PC-3 (cell line): ENCODE results near the gene MAF. TPM values are rescaled to one million over a fixed set of nuclear protein-coding genes. Genes with fewer than 3 reads are reported as not detected.

Experiments
- ATAC-seq: fragments of 200-7000 bp; cut with Tn5 transposase; 2 replicates; pipeline ENCODE4 v1.9.1; 2020; ENCODE audit warnings: mild to moderate bottlenecking, moderate library complexity
- BruUV-seq: library from RNA; stranded (reverse); fragments of 400-500 nt; replicated peaks from 2 replicates; lab custom pipeline; 2021; lab: Mats Ljungman, UMichigan
- CTCF ChIA-PET: fragments of 300-600 bp; sonication (Branson Sonifier 250); formaldehyde crosslinking; loops from one replicate; lab custom pipeline; 2022; ENCODE audit warnings: antibody characterized with exemption; lab: Charles Lee
- POLR2A ChIA-PET: fragments of 300-600 bp; sonication (Branson Sonifier 250); formaldehyde crosslinking; loops from one replicate; lab custom pipeline; 2022; ENCODE audit warnings: antibody characterized with exemption; ENCODE audit not compliant: unreplicated experiment; lab: Charles Lee
- DNase-seq: peaks from one replicate; pipeline ENCODE4 v3.0.0-alpha.2; 2015
- H2AFZ ChIP-seq: fragments of 300-600 bp; sonication (generic); 2 replicates; pipeline ENCODE4 v1.6.0; 2016; ENCODE audit warnings: antibody characterized with exemption, low read length
- H3F3A ChIP-seq: fragments of 300-600 bp; sonication (generic); one replicate; pipeline ENCODE4 v1.6.0; 2017; ENCODE audit warnings: antibody characterized with exemption, low read length, control low read depth, mild to moderate bottlenecking; ENCODE audit not compliant: unreplicated experiment
- H3K27ac ChIP-seq: fragments of 300-600 bp; sonication (generic); 2 replicates; pipeline ENCODE4 v1.5.1; 2016; ENCODE audit warnings: mild to moderate bottlenecking, low read length
- H3K27me3 ChIP-seq: fragments of 300-600 bp; sonication (generic); 2 replicates; pipeline ENCODE4 v1.6.1; 2016; ENCODE audit warnings: low read length, mixed read lengths
- H3K36me3 ChIP-seq: fragments of 300-600 bp; sonication (generic); 2 replicates; pipeline ENCODE4 v1.6.1; 2016; ENCODE audit warnings: low read depth, mixed run types, low read length, mixed read lengths
- H3K4me1 ChIP-seq: fragments of 300-600 bp; sonication (generic); 2 replicates; pipeline ENCODE4 v1.5.1; 2016; ENCODE audit warnings: low read length; ENCODE audit not compliant: insufficient read depth
- H3K4me2 ChIP-seq: fragments of 300-600 bp; sonication (generic); 2 replicates; pipeline ENCODE4 v1.6.0; 2016; ENCODE audit warnings: low read length
- H3K4me3 ChIP-seq: fragments of 300-600 bp; sonication (generic); 2 replicates; pipeline ENCODE4 v1.5.1; 2016; ENCODE audit warnings: mild to moderate bottlenecking, low read length, mixed read lengths
- H3K79me2 ChIP-seq: fragments of 300-600 bp; sonication (generic); 2 replicates; pipeline ENCODE4 v1.6.1; 2017; ENCODE audit warnings: low read length, mixed read lengths
- H3K9ac ChIP-seq: fragments of 300-600 bp; sonication (generic); 2 replicates; pipeline ENCODE4 v1.6.0; 2016; ENCODE audit warnings: mild to moderate bottlenecking, low read length
- H3K9me2 ChIP-seq: fragments of 300-600 bp; sonication (generic); replicated peaks from 2 replicates; pipeline ENCODE4 v1.6.1; 2016; ENCODE audit warnings: mixed run types, low read length, mixed read lengths
- H3K9me3 ChIP-seq: fragments of 300-600 bp; sonication (generic); 2 replicates; pipeline ENCODE4 v1.6.1; 2016; ENCODE audit warnings: low read length, mixed read lengths
- H4K20me1 ChIP-seq: fragments of 300-600 bp; sonication (generic); 2 replicates; pipeline ENCODE4 v1.6.1; 2016; ENCODE audit warnings: low read length, mixed read lengths
- EZH2 ChIP-seq: fragments of 300-600 bp; sonication (generic); IDR thresholded peaks from one replicate; pipeline ENCODE4 v1.6.1; 2017; ENCODE audit warnings: antibody characterized with exemption, mild to moderate bottlenecking, low read length; ENCODE audit not compliant: unreplicated experiment
- EZH2phosphoT487 ChIP-seq: fragments of 300-600 bp; sonication (generic); IDR thresholded peaks from 2 replicates; pipeline ENCODE4 v1.6.1; 2018; ENCODE audit warnings: mild to moderate bottlenecking, antibody characterized with exemption, low read length, borderline replicate concordance
- intact Hi-C: fragments of 100-400 bp; cut with micrococcal nuclease; formaldehyde crosslinking; loops from 2 replicates; pipeline ENCODE4 v1.9.0; 2023
- total RNA-seq: library from RNA; depleted of rRNA; stranded (reverse); fragments of >200 nt; gene quantifications from 2 replicates; pipeline ENCODE4 v1.2.3, GENCODE V29; 2014
- TF ChIP-seq, protein P1 (sequence below): fragments of 300-600 bp; sonication (generic); conservative IDR thresholded peaks from 2 replicates; pipeline ENCODE4 v1.5.1; 2017; ENCODE audit warnings: antibody characterized with exemption, low read depth, mild to moderate bottlenecking, low read length

The MAF gene
- total RNA-seq, 1 experiment from 2014 or later, result not detected

DNA sequence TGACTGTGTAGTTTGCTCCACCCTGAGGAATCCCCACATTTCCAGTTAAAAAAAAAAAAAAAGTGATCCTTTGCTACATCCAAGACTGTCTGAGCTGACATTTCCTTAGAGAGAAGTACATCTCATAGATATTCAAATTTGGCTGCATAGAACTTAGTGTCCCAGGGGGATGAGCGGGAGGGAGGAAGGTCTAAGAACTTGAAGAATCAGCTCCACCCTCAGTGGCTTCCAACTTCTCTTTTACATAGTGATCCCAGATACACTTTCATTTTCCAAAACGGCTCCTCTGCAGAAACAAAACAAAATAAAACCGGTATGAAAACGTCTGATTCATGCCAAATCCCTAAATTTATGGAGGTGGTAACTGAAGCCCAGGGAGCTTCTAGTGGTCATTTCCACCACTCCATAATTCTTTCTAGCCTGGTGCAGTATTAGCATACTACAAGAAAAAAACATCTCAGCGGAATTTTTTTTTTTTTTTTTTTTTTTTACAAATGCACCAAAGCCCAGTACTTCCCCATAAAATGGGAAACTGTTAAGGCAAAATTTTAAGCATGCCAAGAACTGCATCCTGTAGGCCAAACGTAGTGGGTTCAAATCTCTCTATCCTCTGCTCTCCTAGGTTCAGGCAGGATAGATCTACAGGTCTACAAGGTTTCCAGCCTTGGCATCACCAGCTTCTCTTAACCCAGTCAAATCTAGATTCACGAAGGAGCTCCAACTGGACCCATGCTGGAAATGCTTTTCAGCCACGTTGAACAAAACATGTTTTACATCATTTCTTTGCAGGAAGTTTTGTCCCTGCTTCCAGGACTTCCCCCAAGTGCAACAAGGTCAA, 29.3 kb downstream of the MAF start:
- H3K4me1 ChIP-seq, result no peaks in the 10 kb centered on the region
- ATAC-seq (no peak), DNase-seq (no peak)
- no peaks in the 10 kb centered on the region for H3K79me2 ChIP-seq
- ChIA-PET POLR2A (no interaction called here), CTCF (no interaction called here)
- H3K36me3 ChIP-seq, result no peaks in the 10 kb centered on the region
- H3K4me2 ChIP-seq, result no peak overlapping the region
- no peaks in the 10 kb centered on the region for H3K9me3 ChIP-seq
- no peaks in the 10 kb centered on the region for H3K9me2 ChIP-seq
- BruUV-seq, result no TSS peak
- intact Hi-C loops, result no loop called here
- no peaks in the 10 kb centered on the region for H3K27me3 ChIP-seq
- H3K9ac ChIP-seq, result no peak overlapping the region
- no peak overlapping the region for H2AFZ ChIP-seq
- TF ChIP-seq EZH2 (no peak), EZH2phosphoT487 (no peak)
- TF ChIP-seq, protein P1, sequence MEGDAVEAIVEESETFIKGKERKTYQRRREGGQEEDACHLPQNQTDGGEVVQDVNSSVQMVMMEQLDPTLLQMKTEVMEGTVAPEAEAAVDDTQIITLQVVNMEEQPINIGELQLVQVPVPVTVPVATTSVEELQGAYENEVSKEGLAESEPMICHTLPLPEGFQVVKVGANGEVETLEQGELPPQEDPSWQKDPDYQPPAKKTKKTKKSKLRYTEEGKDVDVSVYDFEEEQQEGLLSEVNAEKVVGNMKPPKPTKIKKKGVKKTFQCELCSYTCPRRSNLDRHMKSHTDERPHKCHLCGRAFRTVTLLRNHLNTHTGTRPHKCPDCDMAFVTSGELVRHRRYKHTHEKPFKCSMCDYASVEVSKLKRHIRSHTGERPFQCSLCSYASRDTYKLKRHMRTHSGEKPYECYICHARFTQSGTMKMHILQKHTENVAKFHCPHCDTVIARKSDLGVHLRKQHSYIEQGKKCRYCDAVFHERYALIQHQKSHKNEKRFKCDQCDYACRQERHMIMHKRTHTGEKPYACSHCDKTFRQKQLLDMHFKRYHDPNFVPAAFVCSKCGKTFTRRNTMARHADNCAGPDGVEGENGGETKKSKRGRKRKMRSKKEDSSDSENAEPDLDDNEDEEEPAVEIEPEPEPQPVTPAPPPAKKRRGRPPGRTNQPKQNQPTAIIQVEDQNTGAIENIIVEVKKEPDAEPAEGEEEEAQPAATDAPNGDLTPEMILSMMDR, result no peak
- no peak overlapping the region for H3K4me3 ChIP-seq
- H3K27ac ChIP-seq, result no peak overlapping the region
- H4K20me1 ChIP-seq, result no peaks in the 10 kb centered on the region
- no peaks in the 10 kb centered on the region for H3F3A ChIP-seq

GRCh38 chr16:79564671-79565107, 35.8 kb downstream of the MAF start:
- H4K20me1 ChIP-seq, result no peaks in the 10 kb centered on the region
- no peaks in the 10 kb centered on the region for H3K36me3 ChIP-seq
- no peak for ATAC-seq
- no peaks in the 10 kb centered on the region for H3K27me3 ChIP-seq
- H3K4me1 ChIP-seq, result no peaks in the 10 kb centered on the region
- no TSS peak for BruUV-seq
- intact Hi-C loops, result no loop called here
- H3K9ac ChIP-seq, result no peak overlapping the region
- ChIA-PET CTCF (no interaction called here), POLR2A (no interaction called here)
- H3K9me3 ChIP-seq, result no peaks in the 10 kb centered on the region
- H3K4me2 ChIP-seq, result no peak overlapping the region
- H3K27ac ChIP-seq, result no peak overlapping the region
- no peaks in the 10 kb centered on the region for H3K9me2 ChIP-seq
- no peak for DNase-seq
- H3K4me3 ChIP-seq, result no peak overlapping the region
- no peaks in the 10 kb centered on the region for H3K79me2 ChIP-seq
- no peaks in the 10 kb centered on the region for H3F3A ChIP-seq
- TF ChIP-seq, protein P1, result no peak
- TF ChIP-seq EZH2 (no peak), EZH2phosphoT487 (no peak)
- no peak overlapping the region for H2AFZ ChIP-seq

DNA sequence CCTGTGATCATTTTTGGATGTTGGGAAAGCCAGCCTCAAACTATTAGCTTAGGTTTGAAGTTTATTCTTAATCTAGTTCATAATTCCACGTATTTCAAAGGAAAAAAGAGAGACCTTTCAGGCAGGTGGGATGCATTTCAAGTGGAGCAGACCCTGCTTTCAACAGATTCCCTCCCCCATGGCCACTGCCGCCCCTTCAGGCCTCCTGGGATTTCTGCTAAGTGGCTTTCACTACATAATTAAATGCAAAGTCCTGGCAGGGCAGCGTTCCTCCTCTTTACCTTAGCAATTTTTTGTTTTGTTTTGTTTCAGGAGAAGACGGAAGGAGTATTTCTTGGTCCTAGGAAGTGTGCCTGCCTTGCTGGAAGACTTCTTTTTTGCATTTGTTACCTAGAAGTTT, 36.6 kb downstream of the MAF start:
- Histone ChIP-seq H3K4me1 (no peaks in the 10 kb centered on the region), H3K27me3 (no peaks in the 10 kb centered on the region), H3K36me3 (no peaks in the 10 kb centered on the region), H2AFZ (no peak overlapping the region), H3K9me3 (no peaks in the 10 kb centered on the region), H4K20me1 (no peaks in the 10 kb centered on the region), H3K27ac (no peak overlapping the region), H3K79me2 (no peaks in the 10 kb centered on the region), H3K4me2 (no peak overlapping the region), H3K4me3 (no peak overlapping the region), H3K9ac (no peak overlapping the region), H3F3A (no peaks in the 10 kb centered on the region), H3K9me2 (no peaks in the 10 kb centered on the region)
- no TSS peak for BruUV-seq
- no peak for ATAC-seq
- intact Hi-C loops, result no loop called here
- no peak for DNase-seq
- CTCF ChIA-PET, result no interaction called here
- POLR2A ChIA-PET, result no interaction called here
- no peak for TF ChIP-seq EZH2
- no peak for TF ChIP-seq EZH2phosphoT487
- TF ChIP-seq, protein P1, result no peak
